ENCODE measurements around the gene SCN4A.
"Not testable (repeated sequence)": the region's sequence is repeated elsewhere in the genome, so short reads cannot be mapped to it uniquely, and the experiment has no call there.

Gene SCN4A

GRCh38 chr17:63972796-63973195, at the start of gene SCN4A:
SCN4A (minus strand) TSS chr17:63972918; CDS start chr17:63972841, 77 bp downstream.
- no peak for DNase-seq

- DNase-seq: no peak
Measured at GRCh38 chr17:64020056-64020766, 47.5 kb upstream of the SCN4A start, which contains the start of gene ICAM2. ICAM2 (minus strand) TSS chr17:64020633; CDS start chr17:64006691, 13,942 bp downstream.

- DNase-seq: not testable (repeated sequence)
Measured at GRCh38 chr17:64019551-64019961, 46.8 kb upstream of the SCN4A start.

GRCh38 chr17:64017381-64017980, 44.8 kb upstream of the SCN4A start:
- DNase-seq: no peak

GRCh38 chr17:64016974-64017373, 44.3 kb upstream of the SCN4A start:
- DNase-seq: no peak

- no peak for DNase-seq
Measured at GRCh38 chr17:64016231-64016784, 43.6 kb upstream of the SCN4A start.

GRCh38 chr17:64015447-64015846, 42.7 kb upstream of the SCN4A start:
- no peak for DNase-seq

- no peak for DNase-seq
Measured at GRCh38 chr17:64009571-64010402, 37.1 kb upstream of the SCN4A start.

- no peak for DNase-seq
Measured at GRCh38 chr17:64008830-64009229, 36.1 kb upstream of the SCN4A start.

GRCh38 chr17:64008346-64008745, 35.6 kb upstream of the SCN4A start:
- DNase-seq: no peak

- no peak for DNase-seq
Measured at GRCh38 chr17:64007838-64008282, 35.1 kb upstream of the SCN4A start.

- not testable (repeated sequence) for DNase-seq
Measured at GRCh38 chr17:64007089-64007837, 34.5 kb upstream of the SCN4A start.

- DNase-seq: no peak
Measured at GRCh38 chr17:64006361-64007088, 33.8 kb upstream of the SCN4A start.

GRCh38 chr17:64005734-64006167, 33.0 kb upstream of the SCN4A start:
- peak; percentile 88 for DNase-seq

GRCh38 chr17:64004903-64005733, 32.4 kb upstream of the SCN4A start:
- no peak for DNase-seq

- no peak for DNase-seq
Measured at GRCh38 chr17:64004218-64004770, 31.6 kb upstream of the SCN4A start.

GRCh38 chr17:64003526-64004121, 30.9 kb upstream of the SCN4A start:
- no peak for DNase-seq

- no peak for DNase-seq
Measured at GRCh38 chr17:64002658-64003525, 30.2 kb upstream of the SCN4A start.
